HEK293 (cell line): ENCODE results near the gene PLIN5.
A peak's percentile ranks its signal among the peaks of the same experiment; 100 is the strongest.

ENCODE experiments used
- CTCF ChIA-PET: fragments of 350-600 bp; formaldehyde crosslinking; extraction: SDS; loops from one replicate; lab custom pipeline; 2021; ENCODE audit warnings: antibody characterized with exemption; lab: Yijun Ruan, JAX
- POLR2A ChIA-PET: fragments of 300-600 bp; formaldehyde crosslinking; extraction: SDS; loops from one replicate; lab custom pipeline; 2020; ENCODE audit warnings: antibody characterized with exemption, inconsistent platforms; lab: Yijun Ruan, JAX
- H3K27ac ChIP-seq: fragments of 200-500 bp; sonication (Bioruptor generic); 2 replicates; pipeline ENCODE4 v1.5.1; 2014; ENCODE audit warnings: low read depth, low read length, control low read depth, inconsistent platforms; ENCODE audit errors: extremely low read depth
- H3K36me3 ChIP-seq, 2 experiments: fragments of 200-500 bp in 1 of 2; sonication (Bioruptor generic) in 1 of 2; 1 replicate in 1 of 2; 2 replicates in 1 of 2; pipeline ENCODE4 v1.5.1; 2014 to 2017; ENCODE audit warnings: inconsistent platforms in 2 of 2, low read length in 2 of 2; ENCODE audit not compliant: control insufficient read depth in 2 of 2, insufficient read depth in 1 of 2
- H3K4me1 ChIP-seq: fragments of 200-500 bp; sonication (Bioruptor generic); 2 replicates; pipeline ENCODE4 v1.5.1; 2014; ENCODE audit warnings: mild to moderate bottlenecking, low read length, inconsistent platforms; ENCODE audit not compliant: control insufficient read depth, insufficient read depth
- H3K4me3 ChIP-seq: 2 replicates; pipeline ENCODE4 v1.5.1; 2011; ENCODE audit warnings: low read depth, mild to moderate bottlenecking, control low read depth, low read length, moderate library complexity
- H3K9me3 ChIP-seq: fragments of 200-500 bp; sonication (Bioruptor generic); 2 replicates; pipeline ENCODE4 v1.5.1; 2014; ENCODE audit warnings: low read depth, low read length, inconsistent platforms; ENCODE audit not compliant: control insufficient read depth, insufficient read depth
- GLI4 ChIP-seq: fragments of 450-650 bp; formaldehyde crosslinking; IDR thresholded peaks from 2 replicates; pipeline ENCODE4 v1.5.1; 2016; ENCODE audit warnings: missing biosample characterization, missing genetic modification characterization
- IKZF3 ChIP-seq: fragments of 450-650 bp; IDR thresholded peaks from 2 replicates; pipeline ENCODE4 v1.5.0; 2018; ENCODE audit warnings: missing biosample characterization, mild to moderate bottlenecking, missing genetic modification characterization, moderate library complexity
- PRDM1 ChIP-seq: fragments of 450-650 bp; formaldehyde crosslinking; IDR thresholded peaks from 2 replicates; pipeline ENCODE4; 2016; ENCODE audit warnings: missing biosample characterization, missing genetic modification characterization
- PRDM4 ChIP-seq: fragments of 450-650 bp; formaldehyde crosslinking; IDR thresholded peaks from 2 replicates; pipeline ENCODE4 v1.5.1; 2017; ENCODE audit warnings: missing biosample characterization, missing genetic modification characterization
- SCRT2 ChIP-seq: fragments of 450-650 bp; formaldehyde crosslinking; IDR thresholded peaks from 2 replicates; pipeline ENCODE4 v1.5.1; 2016; ENCODE audit warnings: missing biosample characterization, missing genetic modification characterization
- ZBTB1 ChIP-seq: fragments of 450-650 bp; formaldehyde crosslinking; IDR thresholded peaks from 2 replicates; pipeline ENCODE4 v1.5.1; 2016; ENCODE audit warnings: missing biosample characterization, missing genetic modification characterization
- ZBTB26 ChIP-seq: fragments of 450-650 bp; formaldehyde crosslinking; optimal IDR thresholded peaks from 2 replicates; pipeline ENCODE3; 2016; ENCODE audit warnings: missing biosample characterization, mild to moderate bottlenecking, missing genetic modification characterization
- ZNF133 ChIP-seq: fragments of 450-650 bp; formaldehyde crosslinking; IDR thresholded peaks from 2 replicates; pipeline ENCODE4 v1.5.1; 2016; ENCODE audit warnings: missing biosample characterization, missing genetic modification characterization
- ZNF214 ChIP-seq: fragments of 450-650 bp; formaldehyde crosslinking; IDR thresholded peaks from 2 replicates; pipeline ENCODE4 v1.5.1; 2017; ENCODE audit warnings: missing biosample characterization, mild to moderate bottlenecking, missing genetic modification characterization, borderline replicate concordance
- ZNF223 ChIP-seq: fragments of 450-650 bp; formaldehyde crosslinking; IDR thresholded peaks from 2 replicates; pipeline ENCODE4 v1.5.1; 2016; ENCODE audit warnings: missing biosample characterization, missing genetic modification characterization
- ZNF324 ChIP-seq: fragments of 450-650 bp; formaldehyde crosslinking; IDR thresholded peaks from 2 replicates; pipeline ENCODE4 v1.5.1; 2016; ENCODE audit warnings: missing biosample characterization, missing genetic modification characterization
- ZNF350 ChIP-seq: fragments of 450-650 bp; formaldehyde crosslinking; IDR thresholded peaks from 2 replicates; pipeline ENCODE4 v1.5.0; 2017; ENCODE audit warnings: missing biosample characterization, mild to moderate bottlenecking, missing genetic modification characterization
- ZNF362 ChIP-seq: fragments of 450-650 bp; formaldehyde crosslinking; IDR thresholded peaks from 2 replicates; pipeline ENCODE4 v1.5.1; 2016; ENCODE audit warnings: missing biosample characterization, missing genetic modification characterization
- ZNF433 ChIP-seq: fragments of 450-650 bp; formaldehyde crosslinking; IDR thresholded peaks from 2 replicates; pipeline ENCODE4 v1.5.1; 2016; ENCODE audit warnings: missing biosample characterization, missing genetic modification characterization, low read depth
- ZNF549 ChIP-seq: fragments of 450-650 bp; IDR thresholded peaks from 2 replicates; pipeline ENCODE4 v1.5.1; 2018; ENCODE audit warnings: missing biosample characterization, missing genetic modification characterization, mild to moderate bottlenecking, inconsistent platforms, moderate library complexity
- ZNF610 ChIP-seq: fragments of 450-650 bp; formaldehyde crosslinking; IDR thresholded peaks from 2 replicates; pipeline ENCODE4 v1.5.1; 2016; ENCODE audit warnings: missing biosample characterization, missing genetic modification characterization, borderline replicate concordance
- ZNF624 ChIP-seq: fragments of 450-650 bp; formaldehyde crosslinking; IDR thresholded peaks from 2 replicates; pipeline ENCODE4 v1.5.1; 2017; ENCODE audit warnings: missing biosample characterization, missing genetic modification characterization
- ZNF654 ChIP-seq: fragments of 450-650 bp; formaldehyde crosslinking; IDR thresholded peaks from 2 replicates; pipeline ENCODE4 v1.5.1; 2016; ENCODE audit warnings: low read depth, missing biosample characterization, missing genetic modification characterization
- ZNF664 ChIP-seq: fragments of 450-650 bp; formaldehyde crosslinking; IDR thresholded peaks from 2 replicates; pipeline ENCODE4 v1.5.1; 2016; ENCODE audit warnings: missing biosample characterization, missing genetic modification characterization
- ZNF670 ChIP-seq: fragments of 450-650 bp; formaldehyde crosslinking; IDR thresholded peaks from 2 replicates; pipeline ENCODE4 v1.5.1; 2016; ENCODE audit warnings: missing biosample characterization, missing genetic modification characterization, low read depth
- ZNF768 ChIP-seq: fragments of 450-650 bp; formaldehyde crosslinking; IDR thresholded peaks from 2 replicates; pipeline ENCODE4 v1.5.1; 2018; ENCODE audit warnings: missing biosample characterization, mild to moderate bottlenecking, missing genetic modification characterization
- TF ChIP-seq, protein P1 (sequence below): IDR thresholded peaks from 2 replicates; pipeline ENCODE4 v1.6.1; 2011; ENCODE audit warnings: mild to moderate bottlenecking, low read depth, low read length, borderline replicate concordance
- TF ChIP-seq, protein P2 (sequence below): fragments of 450-650 bp; formaldehyde crosslinking; IDR thresholded peaks from 2 replicates; pipeline ENCODE4 v1.5.1; 2017; ENCODE audit warnings: missing biosample characterization, missing genetic modification characterization
- TF ChIP-seq, protein P3 (sequence below): fragments of 450-650 bp; formaldehyde crosslinking; IDR thresholded peaks from 2 replicates; pipeline ENCODE4 v1.5.0; 2017; ENCODE audit warnings: missing biosample characterization, missing genetic modification characterization, borderline replicate concordance

The PLIN5 gene

GRCh38 chr19:4573682-4574081 is 38.7 kb upstream of the PLIN5 start:
- ChIA-PET POLR2A (no interaction called here), CTCF (interaction anchor here (0.6 to 5.2 kb wide), 5 partner anchors 24 to 345 kb away, joined by 3 to 36 read pairs (median 6); no protein-coding TSS in a partner anchor)
- H3K9me3 ChIP-seq, result no peaks in the 10 kb centered on the region
- no peak overlapping the region for H3K27ac ChIP-seq
- peaks cover 4% of the 10 kb centered on the region; the same call in 1 of the 2 replicates for H3K4me1 ChIP-seq
- no peak overlapping the region for H3K4me3 ChIP-seq
- H3K36me3 ChIP-seq, result no peaks in the 10 kb centered on the region
- TF ChIP-seq ZNF433 (tag by site-specific recombination) (no peak), ZNF768 (peak; percentile 44; the same call in 1 of the 2 replicates)

DNA sequence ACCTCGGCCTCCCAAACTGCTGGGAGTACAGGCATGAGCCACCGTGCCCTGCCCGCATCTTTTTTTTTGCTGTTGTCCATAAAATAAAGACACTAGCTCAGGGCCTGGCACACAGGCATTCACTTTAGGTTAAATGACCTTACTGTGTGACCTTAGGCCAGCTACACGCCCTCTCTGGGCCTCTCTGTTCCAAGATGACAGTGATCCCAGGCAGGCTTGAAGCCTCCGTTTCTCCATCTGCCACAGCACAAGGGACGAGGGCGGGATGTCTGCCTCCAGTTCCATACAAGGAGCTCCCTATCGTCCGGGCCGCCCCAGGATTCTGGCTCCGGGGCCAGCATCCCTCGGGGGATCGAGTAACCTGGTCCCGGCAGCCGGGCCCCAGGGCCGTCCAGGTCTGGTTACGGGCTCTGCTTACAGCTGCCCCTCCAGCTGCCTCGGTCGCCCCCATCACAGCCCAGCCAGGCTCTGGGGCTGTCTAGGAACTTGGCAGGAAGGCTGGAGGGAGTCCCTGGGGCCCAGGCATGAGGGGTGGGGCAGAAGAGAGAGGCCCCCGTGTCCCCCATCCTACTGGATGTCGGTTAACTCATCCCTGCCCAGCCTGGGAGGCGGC is 36.4 kb upstream of the PLIN5 start:
- ChIA-PET CTCF (interaction anchor here (0.5 to 5.2 kb wide), 6 partner anchors 12 to 115 kb away, joined by 4 to 36 read pairs (median 4); partner anchors contain the start of gene SEMA6B), POLR2A (interaction anchor here (0.6 kb wide), 1 partner anchor 11 kb away, joined by 3 read pairs; no protein-coding TSS in a partner anchor)
- H3K4me3 ChIP-seq, result no peak overlapping the region
- no peak overlapping the region for H3K27ac ChIP-seq
- H3K36me3 ChIP-seq, result no peaks in the 10 kb centered on the region
- no peaks in the 10 kb centered on the region for H3K9me3 ChIP-seq
- H3K4me1 ChIP-seq, result peaks cover 4% of the 10 kb centered on the region; the same call in 1 of the 2 replicates
- TF ChIP-seq ZNF133 (tag by site-specific recombination) (no peak), ZBTB26 (tag by site-specific recombination) (no peak), ZNF549 (tag by site-specific recombination) (no peak), SCRT2 (tag by site-specific recombination) (no peak), ZNF664 (tag by site-specific recombination) (no peak), ZNF610 (no peak), ZNF768 (peak; percentile 88), ZNF670 (tag by site-specific recombination) (no peak), ZNF214 (no peak), IKZF3 (tag by site-specific recombination) (0 out of 2 replicates have a peak, but pooled peaks have one; percentile 14), ZBTB1 (tag by site-specific recombination) (no peak), ZNF624 (no peak), PRDM4 (tag by site-specific recombination) (no peak), ZNF324 (tag by site-specific recombination) (no peak), ZNF362 (tag by site-specific recombination) (no peak), GLI4 (tag by site-specific recombination) (no peak), ZNF654 (tag by site-specific recombination) (no peak), PRDM1 (tag by site-specific recombination) (no peak), ZNF350 (tag by site-specific recombination) (no peak), ZNF223 (tag by site-specific recombination) (no peak)
- TF ChIP-seq, protein P1, sequence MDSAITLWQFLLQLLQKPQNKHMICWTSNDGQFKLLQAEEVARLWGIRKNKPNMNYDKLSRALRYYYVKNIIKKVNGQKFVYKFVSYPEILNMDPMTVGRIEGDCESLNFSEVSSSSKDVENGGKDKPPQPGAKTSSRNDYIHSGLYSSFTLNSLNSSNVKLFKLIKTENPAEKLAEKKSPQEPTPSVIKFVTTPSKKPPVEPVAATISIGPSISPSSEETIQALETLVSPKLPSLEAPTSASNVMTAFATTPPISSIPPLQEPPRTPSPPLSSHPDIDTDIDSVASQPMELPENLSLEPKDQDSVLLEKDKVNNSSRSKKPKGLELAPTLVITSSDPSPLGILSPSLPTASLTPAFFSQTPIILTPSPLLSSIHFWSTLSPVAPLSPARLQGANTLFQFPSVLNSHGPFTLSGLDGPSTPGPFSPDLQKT, result no peak
- TF ChIP-seq, protein P2, sequence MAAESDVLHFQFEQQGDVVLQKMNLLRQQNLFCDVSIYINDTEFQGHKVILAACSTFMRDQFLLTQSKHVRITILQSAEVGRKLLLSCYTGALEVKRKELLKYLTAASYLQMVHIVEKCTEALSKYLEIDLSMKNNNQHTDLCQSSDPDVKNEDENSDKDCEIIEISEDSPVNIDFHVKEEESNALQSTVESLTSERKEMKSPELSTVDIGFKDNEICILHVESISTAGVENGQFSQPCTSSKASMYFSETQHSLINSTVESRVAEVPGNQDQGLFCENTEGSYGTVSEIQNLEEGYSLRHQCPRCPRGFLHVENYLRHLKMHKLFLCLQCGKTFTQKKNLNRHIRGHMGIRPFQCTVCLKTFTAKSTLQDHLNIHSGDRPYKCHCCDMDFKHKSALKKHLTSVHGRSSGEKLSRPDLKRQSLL (tag by site-specific recombination), result peak; percentile 52; the same call in 1 of the 2 replicates
- TF ChIP-seq, protein P3, sequence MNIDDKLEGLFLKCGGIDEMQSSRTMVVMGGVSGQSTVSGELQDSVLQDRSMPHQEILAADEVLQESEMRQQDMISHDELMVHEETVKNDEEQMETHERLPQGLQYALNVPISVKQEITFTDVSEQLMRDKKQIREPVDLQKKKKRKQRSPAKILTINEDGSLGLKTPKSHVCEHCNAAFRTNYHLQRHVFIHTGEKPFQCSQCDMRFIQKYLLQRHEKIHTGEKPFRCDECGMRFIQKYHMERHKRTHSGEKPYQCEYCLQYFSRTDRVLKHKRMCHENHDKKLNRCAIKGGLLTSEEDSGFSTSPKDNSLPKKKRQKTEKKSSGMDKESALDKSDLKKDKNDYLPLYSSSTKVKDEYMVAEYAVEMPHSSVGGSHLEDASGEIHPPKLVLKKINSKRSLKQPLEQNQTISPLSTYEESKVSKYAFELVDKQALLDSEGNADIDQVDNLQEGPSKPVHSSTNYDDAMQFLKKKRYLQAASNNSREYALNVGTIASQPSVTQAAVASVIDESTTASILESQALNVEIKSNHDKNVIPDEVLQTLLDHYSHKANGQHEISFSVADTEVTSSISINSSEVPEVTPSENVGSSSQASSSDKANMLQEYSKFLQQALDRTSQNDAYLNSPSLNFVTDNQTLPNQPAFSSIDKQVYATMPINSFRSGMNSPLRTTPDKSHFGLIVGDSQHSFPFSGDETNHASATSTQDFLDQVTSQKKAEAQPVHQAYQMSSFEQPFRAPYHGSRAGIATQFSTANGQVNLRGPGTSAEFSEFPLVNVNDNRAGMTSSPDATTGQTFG, result no peak
